BJ (cell line): ENCODE data around the gene UBE3D. TPM values are rescaled to one million over a fixed set of nuclear protein-coding genes. Genes with fewer than 3 reads are reported as not detected.

Experiments
- CTCF ChIA-PET: fragments of 350-600 bp; formaldehyde crosslinking; extraction: SDS; loops from one replicate; lab custom pipeline; 2021; ENCODE audit warnings: antibody characterized with exemption, inconsistent platforms; lab: Yijun Ruan, JAX
- POLR2A ChIA-PET: fragments of 300-600 bp; sonication (Branson Sonifier 250); formaldehyde crosslinking; extraction: SDS; loops from one replicate; lab custom pipeline; 2021; ENCODE audit warnings: antibody characterized with exemption; lab: Charles Lee
- DNase-seq: peaks from one replicate; pipeline ENCODE4 v3.0.0-alpha.2; 2011; ENCODE audit warnings: low read depth
- H3K27me3 ChIP-seq: 2 replicates; pipeline ENCODE4 v1.6.0; 2011; ENCODE audit warnings: low read length; ENCODE audit not compliant: control insufficient read depth, insufficient read depth
- H3K36me3 ChIP-seq: 2 replicates; pipeline ENCODE4 v1.5.1; 2011; ENCODE audit warnings: low read length; ENCODE audit not compliant: control insufficient read depth, insufficient read depth
- H3K4me3 ChIP-seq: 2 replicates; pipeline ENCODE4 v1.5.1; 2011; ENCODE audit warnings: low read depth, mild to moderate bottlenecking, control low read depth, low read length
- polyA plus RNA-seq: library from polyadenylated mRNA; depleted of rRNA; stranded (reverse); fragments of >200 nt; gene quantifications from 2 replicates; pipeline ENCODE4 v1.2.3, GENCODE V29; 2011
- TF ChIP-seq, protein P1 (sequence below): IDR thresholded peaks from 2 replicates; pipeline ENCODE4 v1.5.1; 2011; ENCODE audit warnings: low read depth, mild to moderate bottlenecking, control low read depth, inconsistent platforms, low read length, moderate library complexity; ENCODE audit not compliant: insufficient read depth

UBE3D gene
- polyA plus RNA-seq, 1 experiment: 2.1 TPM

GRCh38 chr6:83097675-83098074, 32.0 kb upstream of the UBE3D start:
- Histone ChIP-seq H3K36me3 (peaks cover 2% of the 10 kb centered on the region; the same call in 1 of the 2 replicates), H3K4me3 (no peak overlapping the region), H3K27me3 (no peaks in the 10 kb centered on the region)
- ChIA-PET POLR2A (no interaction called here), CTCF (interaction anchor here (0.6 to 4.7 kb wide), 3 partner anchors 12 to 419 kb away, joined by 3 to 29 read pairs (median 4); partner anchors contain the start of genes DOP1A and UBE3D)
- DNase-seq: no peak
- TF ChIP-seq, protein P1, sequence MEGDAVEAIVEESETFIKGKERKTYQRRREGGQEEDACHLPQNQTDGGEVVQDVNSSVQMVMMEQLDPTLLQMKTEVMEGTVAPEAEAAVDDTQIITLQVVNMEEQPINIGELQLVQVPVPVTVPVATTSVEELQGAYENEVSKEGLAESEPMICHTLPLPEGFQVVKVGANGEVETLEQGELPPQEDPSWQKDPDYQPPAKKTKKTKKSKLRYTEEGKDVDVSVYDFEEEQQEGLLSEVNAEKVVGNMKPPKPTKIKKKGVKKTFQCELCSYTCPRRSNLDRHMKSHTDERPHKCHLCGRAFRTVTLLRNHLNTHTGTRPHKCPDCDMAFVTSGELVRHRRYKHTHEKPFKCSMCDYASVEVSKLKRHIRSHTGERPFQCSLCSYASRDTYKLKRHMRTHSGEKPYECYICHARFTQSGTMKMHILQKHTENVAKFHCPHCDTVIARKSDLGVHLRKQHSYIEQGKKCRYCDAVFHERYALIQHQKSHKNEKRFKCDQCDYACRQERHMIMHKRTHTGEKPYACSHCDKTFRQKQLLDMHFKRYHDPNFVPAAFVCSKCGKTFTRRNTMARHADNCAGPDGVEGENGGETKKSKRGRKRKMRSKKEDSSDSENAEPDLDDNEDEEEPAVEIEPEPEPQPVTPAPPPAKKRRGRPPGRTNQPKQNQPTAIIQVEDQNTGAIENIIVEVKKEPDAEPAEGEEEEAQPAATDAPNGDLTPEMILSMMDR: no peak

DNA sequence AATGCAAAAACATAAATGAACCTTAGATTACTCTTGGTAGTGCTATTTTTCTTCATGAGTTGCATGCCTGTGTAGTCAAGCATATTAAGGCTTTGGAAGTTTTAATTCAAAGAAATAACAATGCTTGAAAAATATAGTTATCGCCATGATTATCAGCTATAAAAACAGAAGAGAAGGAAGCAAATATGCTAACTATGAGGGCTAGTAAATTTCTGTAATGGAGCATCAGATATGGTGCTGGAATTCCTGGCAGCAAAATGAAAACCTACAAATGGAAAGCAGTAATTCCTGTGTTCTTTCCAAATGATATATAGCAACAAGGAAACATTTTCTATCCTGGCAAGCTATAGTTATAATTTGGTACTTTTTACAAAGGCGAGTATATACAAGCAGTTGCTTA, 31.6 kb upstream of the UBE3D start:
- TF ChIP-seq, protein P1: no peak
- CTCF ChIA-PET: interaction anchor here (0.5 to 4.7 kb wide), 4 partner anchors 12 to 418 kb away, joined by 3 to 29 read pairs (median 3); partner anchors contain the start of genes DOP1A and UBE3D
- DNase-seq: no peak
- Histone ChIP-seq H3K4me3 (no peak overlapping the region), H3K27me3 (no peaks in the 10 kb centered on the region), H3K36me3 (peaks cover 1% of the 10 kb centered on the region; the same call in 1 of the 2 replicates)
- POLR2A ChIA-PET: no interaction called here

- TF ChIP-seq, protein P1: no peak
- H3K27me3 ChIP-seq: no peaks in the 10 kb centered on the region
- no peak for DNase-seq
- H3K36me3 ChIP-seq: no peaks in the 10 kb centered on the region
- no peak overlapping the region for H3K4me3 ChIP-seq
- POLR2A ChIA-PET: no interaction called here
- CTCF ChIA-PET: interaction anchor here (0.5 to 4.7 kb wide), 3 partner anchors 30 to 418 kb away, joined by 3 to 29 read pairs (median 3); partner anchors contain the start of genes DOP1A and UBE3D
Measured at GRCh38 chr6:83096791-83097190, 31.1 kb upstream of the UBE3D start.

DNA sequence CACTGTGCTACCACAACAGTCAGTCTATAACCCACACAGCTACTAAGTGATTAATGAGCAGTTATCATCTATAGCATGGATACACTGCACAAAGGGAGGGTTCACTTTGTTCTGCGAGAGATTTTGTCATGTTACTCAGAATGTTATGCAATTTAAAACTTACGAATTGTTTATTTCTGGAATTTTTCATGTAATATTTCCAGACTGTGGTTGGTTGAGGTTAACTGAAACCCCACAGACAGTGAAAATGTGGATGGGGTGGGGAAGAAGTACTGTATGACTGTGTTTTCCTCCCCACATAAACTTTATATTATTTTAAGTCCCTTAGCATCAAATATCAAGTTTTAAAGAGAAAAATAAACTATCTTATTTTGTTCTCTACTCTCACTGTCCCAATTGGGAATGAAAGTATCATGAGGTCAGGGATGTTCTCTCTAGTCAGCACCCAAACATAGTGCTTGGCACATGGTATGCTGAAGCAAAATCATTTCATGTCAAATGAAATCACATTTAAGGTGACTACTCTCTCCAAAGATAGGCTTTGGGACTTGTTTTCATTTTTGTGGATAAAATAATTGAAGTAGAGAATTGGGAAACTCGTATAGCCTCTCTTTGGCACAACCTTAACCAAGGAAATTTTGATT, 27.2 kb upstream of the UBE3D start:
- H3K36me3 ChIP-seq: no peaks in the 10 kb centered on the region
- TF ChIP-seq, protein P1: no peak
- ChIA-PET POLR2A (no interaction called here), CTCF (interaction anchor here (1.0 to 1.4 kb wide), 2 partner anchors 27 to 418 kb away, joined by 3 to 4 read pairs; partner anchors contain the start of gene UBE3D)
- H3K4me3 ChIP-seq: no peak overlapping the region
- no peak for DNase-seq
- no peaks in the 10 kb centered on the region for H3K27me3 ChIP-seq

DNA sequence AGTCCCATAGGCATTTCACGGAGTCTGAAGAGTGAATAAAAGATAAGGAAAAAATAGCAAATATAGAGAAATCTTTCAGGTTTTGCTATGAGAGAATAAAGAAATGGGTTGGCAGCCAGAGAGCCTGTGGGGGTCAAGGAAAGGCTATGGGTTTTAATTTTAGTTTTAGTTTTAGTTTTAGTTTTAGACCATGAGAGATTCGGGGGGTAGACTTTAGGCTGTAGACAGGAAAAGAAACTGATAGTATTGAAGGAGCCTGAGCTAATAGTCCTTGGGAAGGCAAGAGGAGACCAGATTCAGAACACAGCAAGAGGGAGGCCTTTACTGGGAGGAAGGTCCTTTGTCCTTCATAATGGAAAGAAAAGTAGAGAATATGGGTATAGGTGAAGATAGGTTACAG, 21.1 kb upstream of the UBE3D start:
- H3K4me3 ChIP-seq: no peak overlapping the region
- CTCF ChIA-PET: interaction anchor here (1.4 to 5.6 kb wide), 2 partner anchors 21 to 128 kb away, joined by 3 to 37 read pairs; partner anchors contain the start of genes DOP1A and UBE3D
- POLR2A ChIA-PET: no interaction called here
- TF ChIP-seq, protein P1: no peak
- no peaks in the 10 kb centered on the region for H3K27me3 ChIP-seq
- DNase-seq: no peak
- H3K36me3 ChIP-seq: no peaks in the 10 kb centered on the region
